CD14-positive monocyte (primary cell): ENCODE results near the gene RHEB. TPM values are rescaled to one million over a fixed set of nuclear protein-coding genes. Genes with fewer than 3 reads are reported as not detected.

Experiments used
- DNase-seq, 3 donors: peaks; one replicate each; pipeline ENCODE4 v3.0.0-alpha.2; 2011 to 2022
- H2AFZ ChIP-seq: 2 replicates; pipeline ENCODE4 v1.6.0; 2012; ENCODE audit warnings: mild to moderate bottlenecking, low read depth, low read length, inconsistent platforms; ENCODE audit not compliant: insufficient read depth, poor library complexity, severe bottlenecking
- H3K27ac ChIP-seq, 2 donors: 1 replicate in 1 of 2; 2 replicates in 1 of 2; pipeline ENCODE4 v1.5.1; 2012 to 2013; ENCODE audit warnings: low read length in 2 of 2, control low read depth in 1 of 2, inconsistent platforms in 1 of 2, low read depth in 1 of 2, mild to moderate bottlenecking in 1 of 2
- H3K27me3 ChIP-seq, 2 donors: one replicate each; pipeline versions ENCODE4 v1.6.0 to v1.6.1; 2011 to 2013; ENCODE audit warnings: low read length in 2 of 2; ENCODE audit not compliant: control insufficient read depth in 2 of 2, insufficient read depth in 2 of 2
- H3K36me3 ChIP-seq, 2 donors: replicated peaks in 1 of 2; 1 replicate in 1 of 2; 2 replicates in 1 of 2; pipeline versions ENCODE4 v1.5.1 to v1.6.1; 2012 to 2013; ENCODE audit warnings: low read length in 2 of 2, control low read depth in 1 of 2, inconsistent platforms in 1 of 2, mild to moderate bottlenecking in 1 of 2; ENCODE audit not compliant: insufficient read depth in 2 of 2, control insufficient read depth in 1 of 2
- H3K4me1 ChIP-seq, 2 donors: 1 replicate in 1 of 2; 2 replicates in 1 of 2; pipeline versions ENCODE4 v1.5.1 to v1.6.1; 2012 to 2013; ENCODE audit warnings: low read length in 2 of 2, control low read depth in 1 of 2, inconsistent platforms in 1 of 2, mild to moderate bottlenecking in 1 of 2, moderate library complexity in 1 of 2; ENCODE audit not compliant: insufficient read depth in 2 of 2, control insufficient read depth in 1 of 2
- H3K4me2 ChIP-seq: replicated peaks from 2 replicates; pipeline ENCODE3; 2012; ENCODE audit warnings: low read length, moderate library complexity, mild to moderate bottlenecking; ENCODE audit not compliant: poor library complexity, severe bottlenecking; ENCODE audit errors: extremely low read depth
- H3K4me3 ChIP-seq, 3 experiments: fragments of 200-600 bp in 1 of 3; sonication (generic) in 1 of 3; replicated peaks in 1 of 3; 1 replicate in 2 of 3; 2 replicates in 1 of 3; pipeline ENCODE4 v1.5.1; 2011 to 2013; ENCODE audit warnings: low read length in 3 of 3, mild to moderate bottlenecking in 3 of 3, control low read depth in 2 of 3, low read depth in 2 of 3, inconsistent platforms in 1 of 3, moderate library complexity in 1 of 3
- H3K79me2 ChIP-seq: 2 replicates; pipeline ENCODE4 v1.6.0; 2012; ENCODE audit warnings: mild to moderate bottlenecking, control low read depth, inconsistent platforms, low read length, moderate library complexity; ENCODE audit not compliant: insufficient read depth
- H3K9ac ChIP-seq: 2 replicates; pipeline ENCODE4 v1.6.0; 2017; ENCODE audit warnings: low read length, mild to moderate bottlenecking; ENCODE audit not compliant: insufficient read depth, poor library complexity, severe bottlenecking
- H3K9me3 ChIP-seq, 2 donors: replicated peaks in 1 of 2; 1 replicate in 1 of 2; 2 replicates in 1 of 2; pipeline versions ENCODE4 v1.5.1 to v1.6.1; 2012 to 2013; ENCODE audit warnings: low read length in 2 of 2, control low read depth in 1 of 2; ENCODE audit not compliant: control insufficient read depth in 1 of 2, insufficient read depth in 1 of 2
- H4K20me1 ChIP-seq: 2 replicates; pipeline ENCODE4 v1.6.0; 2012; ENCODE audit warnings: mild to moderate bottlenecking, low read length, control low read depth, moderate library complexity; ENCODE audit not compliant: insufficient read depth
- H3K27ac Mint-ChIP-seq, 7 donors: one replicate each; pipeline ENCODE4 v1.8.0; 2020; ENCODE audit warnings: mild to moderate bottlenecking in 7 of 7, mixed read lengths in 7 of 7, moderate library complexity in 6 of 7, inconsistent platforms in 2 of 7
- H3K27me3 Mint-ChIP-seq, 3 donors: one replicate each; pipeline ENCODE4 v1.8.0; 2021 to 2022; ENCODE audit warnings: low read depth in 3 of 3, mild to moderate bottlenecking in 3 of 3, mixed read lengths in 3 of 3, moderate library complexity in 3 of 3, inconsistent platforms in 1 of 3
- H3K36me3 Mint-ChIP-seq, 2 donors: one replicate each; pipeline ENCODE4 v1.8.0; 2020; ENCODE audit warnings: mixed read lengths in 2 of 2, inconsistent platforms in 1 of 2, mild to moderate bottlenecking in 1 of 2
- H3K4me1 Mint-ChIP-seq: one replicate; pipeline ENCODE4 v1.8.0; 2020; ENCODE audit warnings: mild to moderate bottlenecking, mixed read lengths
- H3K4me3 Mint-ChIP-seq, 2 donors: one replicate each; pipeline ENCODE4 v1.8.0; 2020; ENCODE audit warnings: mild to moderate bottlenecking in 2 of 2, mixed read lengths in 2 of 2, moderate library complexity in 1 of 2
- H3K9me3 Mint-ChIP-seq, 7 donors: one replicate each; pipeline ENCODE4 v1.8.0; 2020 to 2022; ENCODE audit warnings: mixed read lengths in 7 of 7, mild to moderate bottlenecking in 6 of 7, moderate library complexity in 6 of 7, inconsistent platforms in 2 of 7
- CTCF ChIP-seq: fragments of 200-600 bp; IDR thresholded peaks from one replicate; pipeline ENCODE4 v1.8.0; 2022; ENCODE audit warnings: antibody characterized with exemption, mild to moderate bottlenecking
- WGBS: methylation state at CpG from one replicate; pipeline ENCODE4 v1.1.5; 2013; ENCODE audit warnings: missing lambda C conversion rate; ENCODE audit not compliant: insufficient coverage; 5-methylcytosine and 5-hydroxymethylcytosine counted together
- intact Hi-C, 2 donors: fragments of 100-400 bp; cut with micrococcal nuclease; formaldehyde crosslinking; loops; one replicate each; pipeline versions ENCODE4 v1.15.0 to v1.15.1; 2023
- polyA plus RNA-seq, 3 donors: library from polyadenylated mRNA; depleted of rRNA in 1 of 3; unstranded in 2 of 3; stranded (reverse) in 1 of 3; fragments of 300-500 nt in 2 of 3; fragments of >200 nt in 1 of 3; fragmentation: Illumina TruSeq in 2 of 3; gene quantifications; 1 replicate in 2 of 3; 2 replicates in 1 of 3; pipeline ENCODE4 v1.2.3, GENCODE V29; 2012 to 2021

Gene RHEB
- polyA plus RNA-seq, 3 donors: 20.4 to 96.1 (median 95.8) TPM

GRCh38 chr7:151452680-151453325, 66.9 kb downstream of the RHEB start:
- Histone ChIP-seq H3K27me3 (peaks cover 0 to 3% of the 10 kb centered on the region in 2 donors), H3K9ac (no peak overlapping the region), H3K79me2 (no peaks in the 10 kb centered on the region), H3K9me3 (no peaks in the 10 kb centered on the region), H3K27ac (no peak overlapping the region), H3K4me1 (peaks cover 0 to 4% of the 10 kb centered on the region in 2 donors), H3K36me3 (no peaks in the 10 kb centered on the region), H3K4me2 (no peak overlapping the region), H4K20me1 (no peaks in the 10 kb centered on the region), H2AFZ (no peak overlapping the region), H3K4me3 (no peak overlapping the region)
- Mint-ChIP-seq H3K27ac (peak overlapping the region in 1 of 7 donors; percentile 30), H3K27me3 (peaks cover 2 to 16% (median 15%) of the 10 kb centered on the region in 3 donors), H3K4me1 (peaks cover 3% of the 10 kb centered on the region), H3K4me3 (no peak overlapping the region), H3K36me3 (no peaks in the 10 kb centered on the region), H3K9me3 (peaks cover 0 to 2% (median 0%) of the 10 kb centered on the region in 7 donors)
- 92% methylated on average over 8 of the region's 15 CpGs for WGBS
- TF ChIP-seq CTCF: no peak
- no peak for DNase-seq
- intact Hi-C loops: loop anchor here in 1 of 2 donors (5.0 kb wide), 1 partner anchor 71 kb away; no protein-coding TSS in a partner anchor

GRCh38 chr7:151451626-151452571, 67.8 kb downstream of the RHEB start:
- Histone ChIP-seq H3K79me2 (no peaks in the 10 kb centered on the region), H3K36me3 (no peaks in the 10 kb centered on the region), H3K27me3 (peaks cover 0 to 3% of the 10 kb centered on the region in 2 donors), H3K4me1 (peaks cover 0 to 4% of the 10 kb centered on the region in 2 donors), H3K9me3 (no peaks in the 10 kb centered on the region), H2AFZ (no peak overlapping the region), H4K20me1 (no peaks in the 10 kb centered on the region), H3K9ac (no peak overlapping the region), H3K4me2 (no peak overlapping the region), H3K4me3 (no peak overlapping the region), H3K27ac (no peak overlapping the region)
- Mint-ChIP-seq H3K27ac (no peak overlapping the region), H3K4me1 (peaks cover 3% of the 10 kb centered on the region), H3K9me3 (peaks cover 0 to 2% (median 0%) of the 10 kb centered on the region in 7 donors), H3K4me3 (no peak overlapping the region), H3K36me3 (no peaks in the 10 kb centered on the region), H3K27me3 (peaks cover 2 to 19% (median 17%) of the 10 kb centered on the region in 3 donors)
- no peak for TF ChIP-seq CTCF
- intact Hi-C loops: loop anchor here in 1 of 2 donors (5.0 kb wide), 1 partner anchor 70 kb away; no protein-coding TSS in a partner anchor
- 94% methylated on average over 16 of the region's 23 CpGs for WGBS
- DNase-seq: no peak
